ENCODE data around the gene HSPB9. TPM values are rescaled to one million over a fixed set of nuclear protein-coding genes. Genes with fewer than 3 reads are reported as not detected.

Gene HSPB9
- total RNA-seq, 1 donor from 2014 or later, result 0.65 TPM

- H2AFZ ChIP-seq (replicated peaks), result no peak overlapping the region
- TF ChIP-seq CTCF (IDR thresholded peaks at IDR 0.05) (no peak), EZH2phosphoT487 (IDR thresholded peaks at IDR 0.05) (no peak), EZH2 (IDR thresholded peaks at IDR 0.05) (no peak)
- no peaks in the 10 kb centered on the region for H3K9me3 ChIP-seq (ENCODE audit: low read depth)
- H3K4me1 Mint-ChIP-seq, result peaks cover 14% of the 10 kb centered on the region
- no peak overlapping the region for H3K27ac Mint-ChIP-seq
- H3K9ac ChIP-seq, result no peak overlapping the region
- H3K36me3 ChIP-seq, result peaks cover 4% of the 10 kb centered on the region
- no peaks in the 10 kb centered on the region for H3K4me1 ChIP-seq
- no peaks in the 10 kb centered on the region for H3F3A ChIP-seq (ENCODE audit: low read depth)
- no peak overlapping the region for H3K4me3 ChIP-seq
- no peaks in the 10 kb centered on the region for H3K9me3 Mint-ChIP-seq
- H3K27me3 ChIP-seq, result no peaks in the 10 kb centered on the region
- peaks cover 39% of the 10 kb centered on the region for H4K20me1 ChIP-seq (ENCODE audit: low read depth)
- peaks cover 14% of the 10 kb centered on the region for H3K79me2 ChIP-seq (ENCODE audit: low read depth)
- no peak overlapping the region for H3K27ac ChIP-seq
- H3K36me3 Mint-ChIP-seq, result peaks cover 18% of the 10 kb centered on the region
- DNase-seq (ENCODE audit: low spot score), result no peak
- H3K4me3 Mint-ChIP-seq, result no peak overlapping the region
- H3K27me3 Mint-ChIP-seq (ENCODE audit: insufficient read depth, low read depth), result peaks cover 8% of the 10 kb centered on the region
- H3K4me2 ChIP-seq, result no peak overlapping the region
These were observed 8.6 kb downstream of the HSPB9 start for GRCh38 chr17:42131232-42131631.

- Mint-ChIP-seq H3K9me3 (no peaks in the 10 kb centered on the region), H3K27me3 (ENCODE audit: insufficient read depth, low read depth) (peaks cover 8% of the 10 kb centered on the region), H3K4me3 (no peak overlapping the region), H3K4me1 (peaks cover 14% of the 10 kb centered on the region), H3K27ac (no peak overlapping the region), H3K36me3 (peaks cover 18% of the 10 kb centered on the region)
- H3K4me3 ChIP-seq, result no peak overlapping the region
- no peak overlapping the region for H3K4me2 ChIP-seq
- H3F3A ChIP-seq (ENCODE audit: low read depth), result no peaks in the 10 kb centered on the region
- H4K20me1 ChIP-seq (ENCODE audit: low read depth), result peaks cover 46% of the 10 kb centered on the region
- no peaks in the 10 kb centered on the region for H3K27me3 ChIP-seq
- peaks cover 22% of the 10 kb centered on the region for H3K79me2 ChIP-seq (ENCODE audit: low read depth)
- no peaks in the 10 kb centered on the region for H3K9me3 ChIP-seq (ENCODE audit: low read depth)
- H3K36me3 ChIP-seq, result peaks cover 2% of the 10 kb centered on the region
- no peaks in the 10 kb centered on the region for H3K4me1 ChIP-seq
- no peak for DNase-seq (ENCODE audit: low spot score)
- H3K27ac ChIP-seq, result no peak overlapping the region
- H2AFZ ChIP-seq (replicated peaks), result no peak overlapping the region
- no peak overlapping the region for H3K9ac ChIP-seq
- no peak for TF ChIP-seq EZH2 (IDR thresholded peaks at IDR 0.05)
These were observed 9.4 kb downstream of the HSPB9 start for GRCh38 chr17:42131981-42132432.

GRCh38 chr17:42132941-42133340 lies 10.3 kb downstream of the HSPB9 start:
- H3K36me3 ChIP-seq, result no peaks in the 10 kb centered on the region
- no peak overlapping the region for H3K4me3 Mint-ChIP-seq
- H3K27me3 Mint-ChIP-seq (ENCODE audit: insufficient read depth, low read depth), result peaks cover 8% of the 10 kb centered on the region
- peaks cover 29% of the 10 kb centered on the region for H3K79me2 ChIP-seq (ENCODE audit: low read depth)
- no peaks in the 10 kb centered on the region for H3F3A ChIP-seq (ENCODE audit: low read depth)
- H3K36me3 Mint-ChIP-seq, result peaks cover 18% of the 10 kb centered on the region
- H3K4me2 ChIP-seq, result no peak overlapping the region
- H2AFZ ChIP-seq (replicated peaks), result no peak overlapping the region
- H3K27ac Mint-ChIP-seq, result no peak overlapping the region
- no peaks in the 10 kb centered on the region for H3K4me1 ChIP-seq
- H3K9me3 Mint-ChIP-seq, result no peaks in the 10 kb centered on the region
- no peaks in the 10 kb centered on the region for H3K9me3 ChIP-seq (ENCODE audit: low read depth)
- no peak overlapping the region for H3K4me3 ChIP-seq
- no peak overlapping the region for H3K27ac ChIP-seq
- peaks cover 14% of the 10 kb centered on the region for H3K4me1 Mint-ChIP-seq
- no peak for DNase-seq (ENCODE audit: low spot score)
- no peaks in the 10 kb centered on the region for H3K27me3 ChIP-seq
- no peak for TF ChIP-seq EZH2 (IDR thresholded peaks at IDR 0.05)
- TF ChIP-seq CTCF (IDR thresholded peaks at IDR 0.05), result no peak
- no peak for TF ChIP-seq EZH2phosphoT487 (IDR thresholded peaks at IDR 0.05)
- H4K20me1 ChIP-seq (ENCODE audit: low read depth), result peaks cover 46% of the 10 kb centered on the region
- H3K9ac ChIP-seq, result no peak overlapping the region

GRCh38 chr17:42133461-42134041 lies 10.9 kb downstream of the HSPB9 start:
- no peak overlapping the region for H3K9ac ChIP-seq
- H2AFZ ChIP-seq (replicated peaks), result no peak overlapping the region
- H3K4me3 ChIP-seq, result no peak overlapping the region
- H3K9me3 ChIP-seq (ENCODE audit: low read depth), result no peaks in the 10 kb centered on the region
- no peak overlapping the region for H3K4me2 ChIP-seq
- DNase-seq (ENCODE audit: low spot score), result no peak
- Mint-ChIP-seq H3K4me1 (peaks cover 14% of the 10 kb centered on the region), H3K27ac (no peak overlapping the region), H3K4me3 (no peak overlapping the region), H3K27me3 (ENCODE audit: insufficient read depth, low read depth) (peaks cover 8% of the 10 kb centered on the region), H3K9me3 (no peaks in the 10 kb centered on the region), H3K36me3 (peaks cover 13% of the 10 kb centered on the region)
- peaks cover 52% of the 10 kb centered on the region for H4K20me1 ChIP-seq (ENCODE audit: low read depth)
- no peak overlapping the region for H3K27ac ChIP-seq
- no peaks in the 10 kb centered on the region for H3K4me1 ChIP-seq
- no peaks in the 10 kb centered on the region for H3F3A ChIP-seq (ENCODE audit: low read depth)
- TF ChIP-seq CTCF (IDR thresholded peaks at IDR 0.05) (no peak), EZH2 (IDR thresholded peaks at IDR 0.05) (no peak), EZH2phosphoT487 (IDR thresholded peaks at IDR 0.05) (no peak)
- H3K79me2 ChIP-seq (ENCODE audit: low read depth), result peaks cover 34% of the 10 kb centered on the region
- H3K36me3 ChIP-seq, result no peaks in the 10 kb centered on the region
- no peaks in the 10 kb centered on the region for H3K27me3 ChIP-seq
